GM19025 (cell line): Measurements from ENCODE around the gene KRTAP10-9.
"Not testable (repeated sequence)": the region's sequence is repeated elsewhere in the genome, so short reads cannot be mapped to it uniquely, and the experiment has no call there.

Source experiments
- ATAC-seq: cut with Tn5 transposase; IDR thresholded peaks from one replicate; pipeline ENCODE4 v1.9.1; 2021; ENCODE audit warnings: mild to moderate bottlenecking, low read depth, moderate library complexity; ENCODE audit not compliant: unreplicated experiment

Gene KRTAP10-9

GRCh38 chr21:44656868-44657267 lies 30.0 kb downstream of the KRTAP10-9 start:
- no peak for ATAC-seq

DNA sequence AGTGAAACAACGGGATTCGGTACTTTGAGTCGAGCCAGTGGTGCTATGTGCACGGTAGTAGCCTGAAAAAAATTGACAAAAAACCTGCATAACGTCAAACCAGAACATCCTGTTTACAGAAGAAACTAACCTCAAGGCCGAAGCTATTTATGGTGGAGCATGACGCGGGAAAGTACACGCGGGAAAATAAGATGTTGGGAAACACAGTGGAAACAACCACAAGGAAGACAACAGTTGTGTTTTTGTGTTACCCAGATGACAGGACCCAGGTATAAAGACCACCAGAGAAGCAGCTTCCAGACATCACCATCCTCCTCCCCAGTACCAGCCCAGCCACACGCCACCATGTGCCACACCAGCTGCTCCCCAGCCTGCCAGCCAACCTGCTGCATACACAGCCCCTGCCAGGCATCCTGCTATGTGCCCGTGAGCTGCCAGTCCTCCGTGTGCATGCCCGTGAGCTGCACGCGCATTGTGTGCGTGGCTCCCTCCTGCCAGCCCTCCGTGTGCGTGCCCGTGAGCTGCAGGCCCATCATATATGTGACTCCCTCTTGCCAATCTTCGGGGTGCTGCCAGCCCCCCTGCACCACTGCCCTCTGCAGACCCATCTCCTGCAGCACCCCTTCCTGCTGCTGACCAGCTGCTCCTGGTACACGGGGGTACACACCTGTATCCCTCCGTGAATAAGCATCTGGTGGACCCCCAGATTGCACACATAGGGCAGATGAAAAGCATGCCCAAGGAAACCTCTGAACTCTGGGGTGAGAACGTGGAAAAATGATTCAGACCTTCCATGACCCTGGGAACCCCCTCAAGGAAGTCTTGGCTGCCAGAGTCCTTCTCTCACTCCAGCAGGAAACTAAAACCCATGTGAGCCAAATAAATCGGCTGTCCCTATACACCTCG lies 31.0 kb downstream of the KRTAP10-9 start, which contains the start of gene KRTAP12-3:
Gene KRTAP12-3, plus strand, starts transcription at position 298 of the 906 bp plus-strand sequence. Its CDS starts 48 bp downstream, at position 346.
- ATAC-seq, result no peak

DNA sequence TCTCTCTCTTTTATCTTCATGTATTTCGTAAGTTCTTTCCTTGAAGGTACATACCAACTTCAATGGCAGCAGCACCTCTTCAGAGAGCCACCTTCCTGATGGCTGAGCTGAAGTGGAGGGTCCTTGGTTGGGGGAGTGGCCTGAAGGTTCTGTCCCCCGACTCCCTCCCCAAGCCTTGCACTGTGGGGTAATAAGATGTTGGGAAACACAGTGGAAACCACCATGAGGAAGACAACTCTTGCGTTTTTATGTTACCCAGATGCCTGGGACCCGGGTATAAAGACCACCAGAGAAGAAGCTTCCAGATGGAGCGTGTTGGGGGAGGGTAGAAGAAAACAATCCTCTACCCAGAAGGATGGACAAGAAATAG lies 31.6 kb downstream of the KRTAP10-9 start:
- no peak for ATAC-seq

GRCh38 chr21:44658913-44659595 lies 32.2 kb downstream of the KRTAP10-9 start:
- no peak for ATAC-seq

DNA sequence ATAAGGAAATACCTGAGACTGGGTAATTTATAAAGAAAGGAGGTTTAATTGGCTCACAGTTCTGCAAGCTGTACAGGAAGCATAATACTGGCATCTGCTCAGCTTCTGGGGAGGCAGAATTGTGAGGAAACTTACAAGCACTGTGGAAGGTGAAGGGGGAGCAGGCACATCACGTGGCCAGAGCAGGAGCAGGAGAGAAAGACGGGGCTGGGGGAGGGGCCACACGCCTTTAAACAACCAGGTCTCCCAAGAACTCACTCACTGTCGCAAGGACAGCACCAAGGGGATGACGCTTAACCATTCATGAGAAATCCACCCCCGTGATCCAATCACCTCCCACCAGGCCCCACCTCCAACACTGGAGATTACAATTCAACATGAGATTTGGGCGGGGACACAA lies 34.7 kb downstream of the KRTAP10-9 start:
- ATAC-seq, result not testable (repeated sequence)

- ATAC-seq, result no peak
Measured at GRCh38 chr21:44664691-44665090, 37.8 kb downstream of the KRTAP10-9 start.

GRCh38 chr21:44666401-44667320 lies 39.8 kb downstream of the KRTAP10-9 start, which contains the start of gene KRTAP12-2:
Gene KRTAP12-2, minus strand, starts transcription at chr21:44666927. Its CDS starts 41 bp downstream, at chr21:44666886.
- no peak for ATAC-seq

DNA sequence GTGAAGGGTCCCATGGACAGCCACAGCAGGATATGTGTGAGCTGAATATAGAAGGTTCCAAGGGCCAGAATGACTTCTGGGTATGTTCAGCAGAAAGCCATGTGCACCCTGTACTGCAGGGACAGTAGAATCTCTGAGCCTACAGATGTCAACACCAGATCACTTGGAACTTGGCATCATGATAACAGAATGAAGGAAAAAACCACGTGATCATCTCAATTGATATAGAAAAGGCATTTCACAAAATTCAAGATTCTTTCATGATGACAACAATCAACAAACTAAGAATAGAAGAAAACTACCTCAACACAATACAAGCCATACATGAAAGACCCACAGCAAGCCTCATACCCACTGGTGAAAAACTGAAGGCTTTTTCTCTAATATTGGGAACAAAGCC lies 40.7 kb downstream of the KRTAP10-9 start:
- ATAC-seq, result no peak

DNA sequence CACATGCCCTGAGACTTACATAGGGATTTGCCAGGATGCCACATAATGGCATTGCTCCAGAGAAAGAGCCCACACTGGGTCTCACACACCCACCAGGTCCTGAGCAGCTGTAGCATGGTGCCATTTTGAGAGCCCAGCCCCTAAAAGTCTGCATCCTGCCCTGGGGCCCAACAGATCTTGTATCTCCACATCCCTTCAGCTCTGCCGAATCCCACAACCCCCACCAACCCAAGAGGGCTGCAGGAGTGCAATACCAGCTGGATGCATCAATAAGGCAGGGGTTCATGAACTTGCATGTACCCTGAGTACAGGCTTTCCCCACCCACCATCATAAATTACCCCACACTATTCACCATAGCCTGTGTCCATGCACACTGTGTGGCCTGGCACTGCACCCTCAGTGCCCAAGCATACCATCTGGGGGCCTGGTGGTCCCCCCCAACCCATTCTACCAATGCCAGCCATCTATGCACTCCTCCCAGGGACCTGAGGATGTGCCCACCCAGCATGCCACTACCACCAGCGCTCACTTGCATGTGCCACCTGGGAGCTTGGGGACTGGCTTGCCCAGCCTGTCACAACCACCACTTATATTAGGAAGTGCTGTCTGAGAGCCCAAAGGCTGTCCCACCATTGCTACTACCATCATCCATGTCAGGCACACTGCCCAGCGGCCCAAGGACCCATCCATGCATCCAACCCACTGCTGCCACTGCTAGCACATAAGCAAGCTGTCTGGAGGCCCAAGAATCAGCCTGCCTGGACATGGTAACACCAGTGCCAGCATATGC lies 43.9 kb downstream of the KRTAP10-9 start:
- no peak for ATAC-seq

DNA sequence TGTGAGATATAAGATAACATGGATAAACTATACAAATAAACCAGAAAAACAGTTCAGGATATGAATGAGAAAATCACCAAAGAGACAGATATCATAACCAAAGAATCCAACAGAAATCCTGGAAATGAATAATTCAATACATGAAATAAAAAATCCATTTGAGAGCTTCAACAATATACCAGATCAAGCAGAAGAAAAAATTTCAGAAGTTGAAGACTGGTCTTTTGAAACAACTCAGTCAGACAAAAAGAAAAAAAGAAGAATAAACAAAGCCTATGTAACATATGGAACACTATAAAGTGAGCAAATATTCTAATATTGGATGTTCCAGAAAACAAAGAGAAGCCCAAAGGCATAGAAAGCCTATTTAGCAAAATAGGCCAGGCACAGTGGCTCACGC lies 45.0 kb downstream of the KRTAP10-9 start:
- no peak for ATAC-seq

DNA sequence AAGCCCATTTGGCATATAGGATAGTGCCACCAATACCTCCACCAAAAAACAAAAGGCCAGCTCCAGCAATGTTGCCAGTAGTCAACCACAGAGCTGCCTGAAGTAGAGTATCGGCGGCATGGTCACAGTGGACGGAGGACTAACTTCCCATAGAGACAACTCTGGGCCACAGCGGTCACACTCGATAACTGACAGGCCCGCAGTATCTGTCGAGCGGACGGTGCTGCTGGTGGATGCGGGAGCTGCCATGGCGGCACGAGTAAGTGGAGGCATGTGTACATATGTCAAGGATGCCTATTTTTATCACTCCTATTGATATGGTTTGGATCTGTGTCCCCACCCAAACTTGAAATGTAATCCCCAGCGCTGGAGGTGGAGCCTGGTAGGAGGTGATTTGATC lies 51.0 kb downstream of the KRTAP10-9 start:
- ATAC-seq, result no peak
